ENCODE measurements around the gene CSTF3. TPM values are rescaled to one million over a fixed set of nuclear protein-coding genes. Genes with fewer than 3 reads are reported as not detected.

Gene CSTF3
- 55.1 and 83.8 TPM in 2 replicates for polyA plus RNA-seq

GRCh38 chr11:33161120-33162005 is at the start of gene CSTF3:
TSS of gene CSTF3 (minus strand) at chr11:33161480. CDS start at chr11:33161325, 155 bp downstream.

GRCh38 chr11:33039274-33040032 is 121.8 kb downstream of the CSTF3 start, which contains the start of gene TCP11L1:
TSS of gene TCP11L1 (plus strand) at chr11:33039572. CDS start at chr11:33043774, 4,202 bp downstream.

Other genes starting within 250 kb of the CSTF3 start
- 0.95 TPM in 1 of 2 replicates, not detected in the other for gene DEPDC7, start 145.6 kb downstream of the CSTF3 start, polyA plus RNA-seq
- 6.5 and 6.7 TPM in 2 replicates for gene TCP11L1, start 121.9 kb downstream of the CSTF3 start, polyA plus RNA-seq
- gene HIPK3, start 95.9 kb upstream of the CSTF3 start, polyA plus RNA-seq = 11.4 and 13.3 TPM in 2 replicates
- gene KIAA1549L, start 214.6 kb upstream of the CSTF3 start, polyA plus RNA-seq = 87.7 and 111 TPM in 2 replicates

All from Purkinje cell (primary cell).